Neural progenitor cell (in vitro differentiated cells): ENCODE data around the gene ADGRG7. TPM values are rescaled to one million over a fixed set of nuclear protein-coding genes. Genes with fewer than 3 reads are reported as not detected.

Experiments
- DNase-seq: peaks from one replicate; pipeline ENCODE4 v3.0.0-alpha.2; 2016; ENCODE audit warnings: low spot score
- H2AFZ ChIP-seq: fragments of 200-600 bp; sonication (generic); replicated peaks from 2 replicates; pipeline ENCODE4 v1.6.1; 2016; ENCODE audit warnings: antibody characterized with exemption
- H3F3A ChIP-seq: fragments of 200-600 bp; sonication (generic); 2 replicates; pipeline ENCODE4 v1.6.1; 2016; ENCODE audit warnings: antibody characterized with exemption, low read depth
- H3K27ac ChIP-seq: fragments of 200-600 bp; sonication (generic); 2 replicates; pipeline ENCODE4 v1.5.1; 2016; ENCODE audit warnings: mild to moderate bottlenecking
- H3K27me3 ChIP-seq: fragments of 200-600 bp; sonication (generic); 2 replicates; pipeline ENCODE4 v1.6.1; 2016; ENCODE audit warnings: mild to moderate bottlenecking, moderate library complexity
- H3K36me3 ChIP-seq: fragments of 200-600 bp; sonication (generic); 2 replicates; pipeline ENCODE4 v1.5.1; 2016
- H3K4me1 ChIP-seq: fragments of 200-600 bp; sonication (generic); 2 replicates; pipeline ENCODE4 v1.6.1; 2016; ENCODE audit warnings: mixed run types
- H3K4me2 ChIP-seq: fragments of 200-600 bp; sonication (generic); 2 replicates; pipeline ENCODE4 v1.6.1; 2016
- H3K4me3 ChIP-seq: fragments of 200-600 bp; sonication (generic); 2 replicates; pipeline ENCODE4 v1.5.1; 2016
- H3K79me2 ChIP-seq: fragments of 200-600 bp; sonication (generic); 2 replicates; pipeline ENCODE4 v1.6.1; 2016; ENCODE audit warnings: low read depth
- H3K9ac ChIP-seq: fragments of 200-600 bp; sonication (generic); 2 replicates; pipeline ENCODE4 v1.6.1; 2016
- H3K9me3 ChIP-seq: fragments of 200-600 bp; sonication (generic); 2 replicates; pipeline ENCODE4 v1.5.1; 2016; ENCODE audit warnings: low read depth
- H4K20me1 ChIP-seq: fragments of 200-600 bp; sonication (generic); 2 replicates; pipeline ENCODE4 v1.6.1; 2016; ENCODE audit warnings: low read depth
- H3K27ac Mint-ChIP-seq: 3 replicates; pipeline ENCODE4 v1.8.0; 2021; ENCODE audit warnings: mixed read lengths
- H3K27me3 Mint-ChIP-seq: 2 replicates; pipeline ENCODE4 v1.8.0; 2022; ENCODE audit warnings: low read depth, mild to moderate bottlenecking, inconsistent platforms, moderate library complexity, mixed read lengths; ENCODE audit not compliant: insufficient read depth
- H3K36me3 Mint-ChIP-seq: 3 replicates; pipeline ENCODE4 v1.8.0; 2021; ENCODE audit warnings: mixed read lengths
- H3K4me1 Mint-ChIP-seq: 3 replicates; pipeline ENCODE4 v1.8.0; 2021; ENCODE audit warnings: mixed read lengths
- H3K4me3 Mint-ChIP-seq: 3 replicates; pipeline ENCODE4 v1.8.0; 2021; ENCODE audit warnings: mild to moderate bottlenecking, moderate library complexity, mixed read lengths
- H3K9me3 Mint-ChIP-seq: 3 replicates; pipeline ENCODE4 v1.8.0; 2020; ENCODE audit warnings: mixed read lengths
- EZH2 ChIP-seq: fragments of 200-600 bp; sonication (generic); IDR thresholded peaks from 2 replicates; pipeline ENCODE4 v1.6.1; 2017; ENCODE audit warnings: antibody characterized with exemption, mild to moderate bottlenecking, moderate library complexity
- EZH2phosphoT487 ChIP-seq: fragments of 200-600 bp; sonication (generic); IDR thresholded peaks from 2 replicates; pipeline ENCODE4 v1.6.1; 2017; ENCODE audit warnings: antibody characterized with exemption
- total RNA-seq: library from RNA; depleted of rRNA; stranded (reverse); fragments of >200 nt; gene quantifications from 2 replicates; pipeline ENCODE4 v1.2.3, GENCODE V29; 2015; ENCODE audit warnings: low replicate concordance
- TF ChIP-seq, protein P1 (sequence below): fragments of 200-600 bp; sonication (generic); IDR thresholded peaks from 2 replicates; pipeline ENCODE4 v1.5.1; 2017; ENCODE audit warnings: antibody characterized with exemption, mild to moderate bottlenecking

The ADGRG7 gene
- total RNA-seq, 1 donor from 2014 or later: not detected

DNA sequence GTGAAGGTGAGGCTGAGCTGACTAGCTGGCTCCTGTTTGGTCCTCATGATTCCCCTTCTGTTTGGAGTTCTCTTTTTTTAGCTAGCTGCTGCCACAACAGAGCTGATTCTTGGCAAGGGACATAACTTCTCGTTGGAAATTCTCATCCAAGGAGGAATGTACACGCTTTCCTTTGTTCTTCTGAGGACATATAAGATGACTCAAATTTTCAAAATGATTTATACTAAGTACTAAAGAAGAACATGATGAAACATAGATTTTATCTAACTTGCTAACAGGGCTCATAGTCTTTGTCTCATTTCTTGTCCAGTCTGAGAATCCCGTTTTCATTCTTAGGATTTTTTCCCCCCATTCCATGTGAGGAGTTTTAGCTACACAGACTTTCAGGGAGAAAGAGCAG, 97.0 kb downstream of the ADGRG7 start:
- H4K20me1 ChIP-seq: peaks cover 9% of the 10 kb centered on the region
- Mint-ChIP-seq H3K4me3 (no peak overlapping the region), H3K36me3 (peaks cover 4% of the 10 kb centered on the region), H3K27ac (no peak overlapping the region), H3K4me1 (peaks cover 9% of the 10 kb centered on the region), H3K9me3 (peaks cover 7% of the 10 kb centered on the region), H3K27me3 (no peaks in the 10 kb centered on the region)
- no peak overlapping the region for H3K4me3 ChIP-seq
- peaks cover 35% of the 10 kb centered on the region for H3K27me3 ChIP-seq
- no peak for DNase-seq
- H3K9me3 ChIP-seq: no peaks in the 10 kb centered on the region
- TF ChIP-seq EZH2phosphoT487: no peak
- TF ChIP-seq, protein P1, sequence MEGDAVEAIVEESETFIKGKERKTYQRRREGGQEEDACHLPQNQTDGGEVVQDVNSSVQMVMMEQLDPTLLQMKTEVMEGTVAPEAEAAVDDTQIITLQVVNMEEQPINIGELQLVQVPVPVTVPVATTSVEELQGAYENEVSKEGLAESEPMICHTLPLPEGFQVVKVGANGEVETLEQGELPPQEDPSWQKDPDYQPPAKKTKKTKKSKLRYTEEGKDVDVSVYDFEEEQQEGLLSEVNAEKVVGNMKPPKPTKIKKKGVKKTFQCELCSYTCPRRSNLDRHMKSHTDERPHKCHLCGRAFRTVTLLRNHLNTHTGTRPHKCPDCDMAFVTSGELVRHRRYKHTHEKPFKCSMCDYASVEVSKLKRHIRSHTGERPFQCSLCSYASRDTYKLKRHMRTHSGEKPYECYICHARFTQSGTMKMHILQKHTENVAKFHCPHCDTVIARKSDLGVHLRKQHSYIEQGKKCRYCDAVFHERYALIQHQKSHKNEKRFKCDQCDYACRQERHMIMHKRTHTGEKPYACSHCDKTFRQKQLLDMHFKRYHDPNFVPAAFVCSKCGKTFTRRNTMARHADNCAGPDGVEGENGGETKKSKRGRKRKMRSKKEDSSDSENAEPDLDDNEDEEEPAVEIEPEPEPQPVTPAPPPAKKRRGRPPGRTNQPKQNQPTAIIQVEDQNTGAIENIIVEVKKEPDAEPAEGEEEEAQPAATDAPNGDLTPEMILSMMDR: no peak
- TF ChIP-seq EZH2: no peak
- H3K79me2 ChIP-seq: peaks cover 15% of the 10 kb centered on the region
- no peak overlapping the region for H3K4me2 ChIP-seq
- H3K27ac ChIP-seq: no peak overlapping the region
- H3F3A ChIP-seq: peaks cover 18% of the 10 kb centered on the region
- no peak overlapping the region for H3K9ac ChIP-seq
- peaks cover 7% of the 10 kb centered on the region for H3K4me1 ChIP-seq
- no peaks in the 10 kb centered on the region for H3K36me3 ChIP-seq
- no peak overlapping the region for H2AFZ ChIP-seq

DNA sequence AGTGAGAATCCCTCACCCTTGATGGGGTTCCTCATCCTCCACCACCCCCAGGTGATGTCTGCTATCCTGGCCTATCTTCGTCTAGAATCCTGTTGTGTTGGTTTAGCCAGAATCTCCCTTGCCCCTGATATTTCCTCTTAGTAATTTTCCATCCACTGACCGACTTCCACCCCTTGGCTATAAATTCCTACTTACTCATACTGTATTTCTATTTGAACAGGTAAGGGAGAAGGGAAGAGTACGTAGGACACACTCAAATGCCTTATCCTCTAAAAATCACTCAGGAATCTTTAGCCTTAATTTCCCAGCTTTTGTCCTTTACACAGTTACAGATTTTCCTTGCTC, 99.2 kb downstream of the ADGRG7 start:
- peak overlapping the region; percentile 98 for H3K4me2 ChIP-seq
- Mint-ChIP-seq H3K9me3 (peaks cover 7% of the 10 kb centered on the region), H3K27me3 (no peaks in the 10 kb centered on the region), H3K4me3 (peak overlapping the region; percentile 87), H3K4me1 (peaks cover 13% of the 10 kb centered on the region), H3K27ac (peak overlapping the region; percentile 76), H3K36me3 (peaks cover 18% of the 10 kb centered on the region)
- peaks cover 35% of the 10 kb centered on the region for H3K27me3 ChIP-seq
- no peak for DNase-seq
- H4K20me1 ChIP-seq: peaks cover 20% of the 10 kb centered on the region
- TF ChIP-seq EZH2 (no peak), EZH2phosphoT487 (no peak)
- TF ChIP-seq, protein P1: no peak
- peaks cover 12% of the 10 kb centered on the region for H3K4me1 ChIP-seq
- no peaks in the 10 kb centered on the region for H3K9me3 ChIP-seq
- peak overlapping the region; percentile 93 for H3K4me3 ChIP-seq
- peaks cover 37% of the 10 kb centered on the region for H3K79me2 ChIP-seq
- H3K36me3 ChIP-seq: no peaks in the 10 kb centered on the region
- peak overlapping the region; percentile 70 for H2AFZ ChIP-seq
- H3F3A ChIP-seq: peaks cover 18% of the 10 kb centered on the region
- no peak overlapping the region for H3K9ac ChIP-seq
- H3K27ac ChIP-seq: no peak overlapping the region

DNA sequence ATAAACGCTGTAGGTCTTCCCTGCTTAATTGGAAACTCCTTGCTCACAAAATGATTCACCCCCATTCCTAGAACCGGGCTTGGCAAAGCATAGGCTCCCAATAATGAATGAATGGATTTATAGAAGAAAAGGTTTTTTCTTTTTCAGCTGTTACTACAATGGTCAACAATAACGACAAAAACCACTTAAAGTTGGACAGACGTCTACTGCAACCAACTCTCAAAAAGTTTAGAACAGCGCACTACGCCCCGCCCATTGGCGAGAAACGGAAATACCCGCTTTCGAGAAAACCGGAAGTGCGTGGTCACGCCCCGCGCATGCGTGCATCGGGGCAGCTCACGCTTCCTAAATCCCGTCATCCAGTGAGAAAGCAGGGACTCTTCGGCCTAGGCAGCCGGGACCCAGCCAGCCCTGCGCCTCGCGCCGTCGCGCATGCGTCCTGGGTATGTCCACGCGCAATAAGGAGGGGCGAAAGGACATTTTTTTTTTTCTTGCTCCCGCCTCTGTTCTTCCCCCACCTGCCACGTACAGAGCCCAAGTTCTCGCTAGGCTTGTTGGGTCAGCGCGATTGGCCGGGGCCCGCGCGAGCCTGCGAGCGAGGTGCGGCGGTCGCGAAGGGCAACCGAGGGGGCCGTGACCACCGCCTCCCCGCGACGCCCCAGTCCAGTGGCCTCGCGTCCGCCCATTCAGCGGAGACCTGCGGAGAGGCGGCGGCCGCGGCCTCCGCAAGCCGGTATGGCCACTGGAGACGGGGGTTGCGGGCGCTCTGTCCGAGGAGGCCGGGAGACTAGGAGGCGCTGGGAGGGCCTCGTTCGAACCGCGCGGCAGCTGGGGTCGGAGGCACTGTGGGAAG, 99.8 kb downstream of the ADGRG7 start, which contains the start of gene TFG:
Gene TFG, plus strand, starts transcription at position 506 of the 853 bp plus-strand sequence. CDS start 4,192 bp downstream, outside the sequence.
- TF ChIP-seq EZH2phosphoT487: no peak
- TF ChIP-seq, protein P1: no peak
- TF ChIP-seq EZH2: no peak
- no peaks in the 10 kb centered on the region for H3K27me3 Mint-ChIP-seq
- Histone ChIP-seq H3K4me2 (peak within 1 kb of the TSS; percentile 98), H3K36me3 (no peaks in the 10 kb centered on the region), H3K9me3 (no peaks in the 10 kb centered on the region), H3K4me1 (peaks cover 12% of the 10 kb centered on the region), H3K27me3 (peaks cover 35% of the 10 kb centered on the region), H3K9ac (peak within 1 kb of the TSS; percentile 87), H3K4me3 (peak within 1 kb of the TSS; percentile 93), H4K20me1 (peaks cover 20% of the 10 kb centered on the region), H2AFZ (peak within 1 kb of the TSS; percentile 70), H3K27ac (peak within 1 kb of the TSS; percentile 96), H3F3A (peaks cover 18% of the 10 kb centered on the region), H3K79me2 (peaks cover 43% of the 10 kb centered on the region)
- DNase-seq: peak; percentile 96
- peaks cover 13% of the 10 kb centered on the region for H3K4me1 Mint-ChIP-seq
- H3K9me3 Mint-ChIP-seq: peaks cover 7% of the 10 kb centered on the region
- H3K36me3 Mint-ChIP-seq: peaks cover 21% of the 10 kb centered on the region
- peak within 1 kb of the TSS; percentile 88 for H3K4me3 Mint-ChIP-seq
- peak within 1 kb of the TSS; percentile 81 for H3K27ac Mint-ChIP-seq
